Thoracic aorta (tissue), 2 donors: ENCODE measurements around the gene GOLIM4. TPM values are rescaled to one million over a fixed set of nuclear protein-coding genes. Genes with fewer than 3 reads are reported as not detected.

ENCODE experiments used
- ATAC-seq: fragments of 150-250 bp; one replicate; pipeline ENCODE4 v1.8.0; 2017; ENCODE audit warnings: low read depth; ENCODE audit not compliant: insufficient number of reproducible peaks, low FRiP score
- DNase-seq: peaks from one replicate; pipeline ENCODE4 v3.0.0-alpha.2; 2020; ENCODE audit warnings: low spot score
- H3K27ac ChIP-seq, 2 donors: fragments of 200-600 bp; sonication (generic); 1 replicate in 1 of 2; 2 replicates in 1 of 2; pipeline ENCODE4 v1.5.1; 2016; ENCODE audit warnings: mild to moderate bottlenecking in 2 of 2, moderate library complexity in 2 of 2
- H3K27me3 ChIP-seq: fragments of 200-600 bp; sonication (generic); replicated peaks from 2 replicates; pipeline ENCODE4 v1.6.0; 2016; ENCODE audit warnings: mild to moderate bottlenecking; ENCODE audit not compliant: insufficient read depth
- H3K36me3 ChIP-seq: fragments of 200-600 bp; sonication (generic); one replicate; pipeline ENCODE4 v1.5.1; 2016
- H3K4me1 ChIP-seq, 2 donors: fragments of 200-600 bp; sonication (generic); 1 replicate in 1 of 2; 2 replicates in 1 of 2; pipeline versions ENCODE4 v1.5.1 to v1.6.0; 2016; ENCODE audit warnings: low read depth in 2 of 2, mild to moderate bottlenecking in 1 of 2; ENCODE audit not compliant: control insufficient read depth in 1 of 2
- H3K4me3 ChIP-seq: fragments of 200-600 bp; sonication (generic); 2 replicates; pipeline ENCODE4 v1.5.1; 2016; ENCODE audit warnings: mild to moderate bottlenecking
- H3K9me3 ChIP-seq: fragments of 200-600 bp; sonication (generic); 2 replicates; pipeline ENCODE4 v1.5.1; 2016
- CTCF ChIP-seq: fragments of 200-600 bp; sonication (generic); IDR thresholded peaks from one replicate; pipeline ENCODE4 v1.5.1; 2019; ENCODE audit warnings: antibody characterized with exemption
- total RNA-seq, 2 donors: library from RNA; depleted of rRNA; stranded (reverse); fragments of >200 nt; gene quantifications; one replicate each; pipeline versions ENCODE4 v1.1.0 to v1.2.3, GENCODE V29; 2016

Gene GOLIM4
- total RNA-seq, 2 donors from 2014 or later, result 43.1 to 49.5 TPM

GRCh38 chr3:168071591-168072322 lies 24.0 kb downstream of the GOLIM4 start:
- ATAC-seq, result no peak
- no peak overlapping the region for H3K27ac ChIP-seq
- TF ChIP-seq CTCF, result no peak

GRCh38 chr3:168070919-168071318 lies 24.8 kb downstream of the GOLIM4 start:
- Histone ChIP-seq H3K27ac (no peak overlapping the region), H3K4me3 (no peak overlapping the region), H3K27me3 (no peaks in the 10 kb centered on the region), H3K9me3 (no peaks in the 10 kb centered on the region), H3K4me1 (peaks cover 11 to 13% of the 10 kb centered on the region in 2 donors), H3K36me3 (no peaks in the 10 kb centered on the region)
- no peak for ATAC-seq
- TF ChIP-seq CTCF, result no peak
- no peak for DNase-seq

More at GRCh38 chr3:168071591-168072322, 24.0 kb downstream of the GOLIM4 start:
- Histone ChIP-seq H3K27me3 (no peaks in the 10 kb centered on the region), H3K36me3 (no peaks in the 10 kb centered on the region), H3K9me3 (no peaks in the 10 kb centered on the region), H3K4me3 (no peak overlapping the region), H3K4me1 (peaks cover 11 to 13% of the 10 kb centered on the region in 2 donors)
- DNase-seq, result no peak

GRCh38 chr3:168068346-168068745 lies 27.4 kb downstream of the GOLIM4 start:
- Histone ChIP-seq H3K27me3 (no peaks in the 10 kb centered on the region), H3K4me1 (peaks cover 11 to 13% of the 10 kb centered on the region in 2 donors), H3K4me3 (no peak overlapping the region), H3K27ac (no peak overlapping the region), H3K36me3 (no peaks in the 10 kb centered on the region), H3K9me3 (no peaks in the 10 kb centered on the region)
- TF ChIP-seq CTCF, result no peak
- DNase-seq (no peak), ATAC-seq (no peak)

- no peaks in the 10 kb centered on the region for H3K36me3 ChIP-seq
- no peaks in the 10 kb centered on the region for H3K9me3 ChIP-seq
- H3K4me1 ChIP-seq, result peaks cover 5 to 8% of the 10 kb centered on the region in 2 donors
- H3K27ac ChIP-seq, result no peak overlapping the region
- no peaks in the 10 kb centered on the region for H3K27me3 ChIP-seq
- DNase-seq, result no peak
- ATAC-seq, result no peak
- no peak for TF ChIP-seq CTCF
- H3K4me3 ChIP-seq, result no peak overlapping the region
These were observed 28.8 kb downstream of the GOLIM4 start for GRCh38 chr3:168066882-168067281.

GRCh38 chr3:168065569-168065968 lies 30.2 kb downstream of the GOLIM4 start:
- no peak for TF ChIP-seq CTCF
- Histone ChIP-seq H3K4me3 (no peak overlapping the region), H3K36me3 (no peaks in the 10 kb centered on the region), H3K4me1 (peaks cover 3 to 4% of the 10 kb centered on the region in 2 donors), H3K9me3 (no peaks in the 10 kb centered on the region), H3K27ac (no peak overlapping the region), H3K27me3 (no peaks in the 10 kb centered on the region)
- DNase-seq (no peak), ATAC-seq (no peak)
